PC-3 (cell line): Measurements from ENCODE around the gene PTPN23. TPM values are rescaled to one million over a fixed set of nuclear protein-coding genes. Genes with fewer than 3 reads are reported as not detected.

Experiments
- ATAC-seq: fragments of 200-7000 bp; cut with Tn5 transposase; 2 replicates; pipeline ENCODE4 v1.9.1; 2020; ENCODE audit warnings: mild to moderate bottlenecking, moderate library complexity
- BruUV-seq: library from RNA; stranded (reverse); fragments of 400-500 nt; replicated peaks from 2 replicates; lab custom pipeline; 2021; lab: Mats Ljungman, UMichigan
- CTCF ChIA-PET: fragments of 300-600 bp; sonication (Branson Sonifier 250); formaldehyde crosslinking; loops from one replicate; lab custom pipeline; 2022; ENCODE audit warnings: antibody characterized with exemption; lab: Charles Lee
- POLR2A ChIA-PET: fragments of 300-600 bp; sonication (Branson Sonifier 250); formaldehyde crosslinking; loops from one replicate; lab custom pipeline; 2022; ENCODE audit warnings: antibody characterized with exemption; ENCODE audit not compliant: unreplicated experiment; lab: Charles Lee
- DNase-seq: peaks from one replicate; pipeline ENCODE4 v3.0.0-alpha.2; 2015
- H2AFZ ChIP-seq: fragments of 300-600 bp; sonication (generic); 2 replicates; pipeline ENCODE4 v1.6.0; 2016; ENCODE audit warnings: antibody characterized with exemption, low read length
- H3F3A ChIP-seq: fragments of 300-600 bp; sonication (generic); one replicate; pipeline ENCODE4 v1.6.0; 2017; ENCODE audit warnings: antibody characterized with exemption, low read length, control low read depth, mild to moderate bottlenecking; ENCODE audit not compliant: unreplicated experiment
- H3K27ac ChIP-seq: fragments of 300-600 bp; sonication (generic); 2 replicates; pipeline ENCODE4 v1.5.1; 2016; ENCODE audit warnings: mild to moderate bottlenecking, low read length
- H3K27me3 ChIP-seq: fragments of 300-600 bp; sonication (generic); 2 replicates; pipeline ENCODE4 v1.6.1; 2016; ENCODE audit warnings: low read length, mixed read lengths
- H3K36me3 ChIP-seq: fragments of 300-600 bp; sonication (generic); 2 replicates; pipeline ENCODE4 v1.6.1; 2016; ENCODE audit warnings: low read depth, mixed run types, low read length, mixed read lengths
- H3K4me1 ChIP-seq: fragments of 300-600 bp; sonication (generic); 2 replicates; pipeline ENCODE4 v1.5.1; 2016; ENCODE audit warnings: low read length; ENCODE audit not compliant: insufficient read depth
- H3K4me2 ChIP-seq: fragments of 300-600 bp; sonication (generic); 2 replicates; pipeline ENCODE4 v1.6.0; 2016; ENCODE audit warnings: low read length
- H3K4me3 ChIP-seq: fragments of 300-600 bp; sonication (generic); 2 replicates; pipeline ENCODE4 v1.5.1; 2016; ENCODE audit warnings: mild to moderate bottlenecking, low read length, mixed read lengths
- H3K79me2 ChIP-seq: fragments of 300-600 bp; sonication (generic); 2 replicates; pipeline ENCODE4 v1.6.1; 2017; ENCODE audit warnings: low read length, mixed read lengths
- H3K9ac ChIP-seq: fragments of 300-600 bp; sonication (generic); 2 replicates; pipeline ENCODE4 v1.6.0; 2016; ENCODE audit warnings: mild to moderate bottlenecking, low read length
- H3K9me2 ChIP-seq: fragments of 300-600 bp; sonication (generic); replicated peaks from 2 replicates; pipeline ENCODE4 v1.6.1; 2016; ENCODE audit warnings: mixed run types, low read length, mixed read lengths
- H3K9me3 ChIP-seq: fragments of 300-600 bp; sonication (generic); 2 replicates; pipeline ENCODE4 v1.6.1; 2016; ENCODE audit warnings: low read length, mixed read lengths
- H4K20me1 ChIP-seq: fragments of 300-600 bp; sonication (generic); 2 replicates; pipeline ENCODE4 v1.6.1; 2016; ENCODE audit warnings: low read length, mixed read lengths
- EZH2 ChIP-seq: fragments of 300-600 bp; sonication (generic); IDR thresholded peaks from one replicate; pipeline ENCODE4 v1.6.1; 2017; ENCODE audit warnings: antibody characterized with exemption, mild to moderate bottlenecking, low read length; ENCODE audit not compliant: unreplicated experiment
- EZH2phosphoT487 ChIP-seq: fragments of 300-600 bp; sonication (generic); IDR thresholded peaks from 2 replicates; pipeline ENCODE4 v1.6.1; 2018; ENCODE audit warnings: mild to moderate bottlenecking, antibody characterized with exemption, low read length, borderline replicate concordance
- intact Hi-C: fragments of 100-400 bp; cut with micrococcal nuclease; formaldehyde crosslinking; loops from 2 replicates; pipeline ENCODE4 v1.9.0; 2023
- total RNA-seq: library from RNA; depleted of rRNA; stranded (reverse); fragments of >200 nt; gene quantifications from 2 replicates; pipeline ENCODE4 v1.2.3, GENCODE V29; 2014
- TF ChIP-seq, protein P1 (sequence below): fragments of 300-600 bp; sonication (generic); conservative IDR thresholded peaks from 2 replicates; pipeline ENCODE4 v1.5.1; 2017; ENCODE audit warnings: antibody characterized with exemption, low read depth, mild to moderate bottlenecking, low read length

Gene PTPN23
- total RNA-seq, 1 experiment from 2014 or later: 22.3 TPM

DNA sequence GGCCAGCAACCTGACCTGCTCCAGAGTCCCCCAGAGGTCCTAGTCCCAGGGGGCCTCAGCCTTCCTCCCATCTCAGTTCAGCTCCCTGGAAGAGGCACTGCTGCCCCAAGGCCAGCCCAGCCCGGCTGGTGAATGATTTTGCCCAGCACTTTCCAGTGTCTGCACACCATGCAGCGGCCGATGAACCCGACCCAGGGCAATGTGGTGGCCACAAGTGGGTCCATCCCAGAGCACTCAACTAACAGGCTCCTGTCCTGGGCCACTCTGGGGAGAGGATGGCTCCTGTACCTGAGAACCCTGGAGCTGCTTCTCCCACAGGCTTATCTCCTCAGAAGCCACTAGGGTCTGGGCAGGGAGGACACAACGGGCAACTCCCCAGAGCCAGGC, 39.2 kb downstream of the PTPN23 start:
- BruUV-seq: no TSS peak
- no peak overlapping the region for H3K9ac ChIP-seq
- no peaks in the 10 kb centered on the region for H3K9me3 ChIP-seq
- no peaks in the 10 kb centered on the region for H3K27me3 ChIP-seq
- TF ChIP-seq, protein P1, sequence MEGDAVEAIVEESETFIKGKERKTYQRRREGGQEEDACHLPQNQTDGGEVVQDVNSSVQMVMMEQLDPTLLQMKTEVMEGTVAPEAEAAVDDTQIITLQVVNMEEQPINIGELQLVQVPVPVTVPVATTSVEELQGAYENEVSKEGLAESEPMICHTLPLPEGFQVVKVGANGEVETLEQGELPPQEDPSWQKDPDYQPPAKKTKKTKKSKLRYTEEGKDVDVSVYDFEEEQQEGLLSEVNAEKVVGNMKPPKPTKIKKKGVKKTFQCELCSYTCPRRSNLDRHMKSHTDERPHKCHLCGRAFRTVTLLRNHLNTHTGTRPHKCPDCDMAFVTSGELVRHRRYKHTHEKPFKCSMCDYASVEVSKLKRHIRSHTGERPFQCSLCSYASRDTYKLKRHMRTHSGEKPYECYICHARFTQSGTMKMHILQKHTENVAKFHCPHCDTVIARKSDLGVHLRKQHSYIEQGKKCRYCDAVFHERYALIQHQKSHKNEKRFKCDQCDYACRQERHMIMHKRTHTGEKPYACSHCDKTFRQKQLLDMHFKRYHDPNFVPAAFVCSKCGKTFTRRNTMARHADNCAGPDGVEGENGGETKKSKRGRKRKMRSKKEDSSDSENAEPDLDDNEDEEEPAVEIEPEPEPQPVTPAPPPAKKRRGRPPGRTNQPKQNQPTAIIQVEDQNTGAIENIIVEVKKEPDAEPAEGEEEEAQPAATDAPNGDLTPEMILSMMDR: no peak
- TF ChIP-seq EZH2 (no peak), EZH2phosphoT487 (no peak)
- H3K9me2 ChIP-seq: no peaks in the 10 kb centered on the region
- no peak overlapping the region for H3K4me3 ChIP-seq
- H3K4me1 ChIP-seq: no peaks in the 10 kb centered on the region
- ChIA-PET POLR2A (no interaction called here), CTCF (no interaction called here)
- H2AFZ ChIP-seq: no peak overlapping the region
- H4K20me1 ChIP-seq: no peaks in the 10 kb centered on the region
- no peak overlapping the region for H3K27ac ChIP-seq
- ATAC-seq (no peak), DNase-seq (no peak)
- no peaks in the 10 kb centered on the region; the same call in 1 of the 2 replicates for H3K36me3 ChIP-seq
- no peak overlapping the region for H3K4me2 ChIP-seq
- no peaks in the 10 kb centered on the region for H3K79me2 ChIP-seq
- intact Hi-C loops: no loop called here
- H3F3A ChIP-seq: no peaks in the 10 kb centered on the region

DNA sequence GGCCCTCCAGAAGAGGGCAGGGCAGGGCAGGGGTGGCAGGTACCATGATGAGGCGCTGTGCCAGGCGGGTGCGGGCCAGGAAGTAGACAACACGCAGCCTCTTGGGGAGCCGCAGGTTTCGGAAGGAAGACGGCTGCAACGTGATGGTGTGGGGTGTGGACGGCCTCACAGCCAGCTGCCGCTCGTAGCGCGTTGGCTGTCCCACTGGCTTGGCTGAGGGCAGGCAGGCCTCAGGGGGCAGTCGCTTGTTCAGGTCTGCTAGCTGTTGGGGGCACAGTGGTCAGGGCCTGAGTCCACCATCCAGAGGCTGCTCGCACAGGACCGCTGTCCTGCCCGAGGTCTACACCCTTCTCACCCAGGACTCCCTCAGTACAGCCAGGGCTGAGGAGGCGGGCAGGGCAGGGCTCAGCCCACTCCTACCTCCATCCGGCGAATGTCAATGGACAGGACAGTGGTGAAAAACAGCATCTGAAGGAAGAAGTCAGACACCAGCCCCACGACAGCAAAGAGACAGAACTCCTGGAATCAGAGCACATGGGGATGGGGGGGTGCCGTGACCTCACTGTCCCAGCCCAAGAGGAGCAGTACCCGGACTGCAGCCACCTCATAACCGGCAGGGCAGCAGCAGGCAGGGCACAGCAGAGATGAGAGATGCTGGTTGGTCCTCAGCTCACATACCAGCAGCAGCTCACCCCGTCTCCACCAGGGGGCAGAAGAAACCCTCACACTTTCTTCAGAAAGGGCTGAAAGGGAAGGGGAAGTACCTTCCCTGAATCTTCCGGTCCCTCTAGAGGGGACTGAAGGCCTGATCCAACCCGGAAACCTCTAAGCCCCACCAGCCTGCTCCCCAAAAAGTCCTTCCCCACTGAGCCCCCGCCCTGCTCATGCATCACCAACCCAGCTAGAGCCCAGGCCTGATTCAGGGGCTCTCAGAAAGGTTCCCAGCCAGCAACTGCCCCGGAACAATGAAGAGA, 40.0 kb downstream of the PTPN23 start:
- CTCF ChIA-PET: interaction anchor here (0.6 to 1.2 kb wide), 6 partner anchors 12 to 425 kb away, joined by 3 to 4 read pairs (median 3); partner anchors contain the start of gene SCAP
- Histone ChIP-seq H3K36me3 (no peaks in the 10 kb centered on the region; the same call in 1 of the 2 replicates), H3K9ac (peak overlapping the region; percentile 24; the same call in 1 of the 2 replicates)

More for the DNA sequence above, 40.0 kb downstream of the PTPN23 start:
- no peaks in the 10 kb centered on the region for H3K79me2 ChIP-seq
- no peak overlapping the region for H3K4me3 ChIP-seq
- POLR2A ChIA-PET: interaction anchor here (0.6 to 0.7 kb wide), 2 partner anchors 320 to 339 kb away, joined by 3 read pairs; no protein-coding TSS in a partner anchor
- H3K27ac ChIP-seq: no peak overlapping the region
- H2AFZ ChIP-seq: peak overlapping the region; percentile 31; the same call in 1 of the 2 replicates
- TF ChIP-seq, protein P1: peak; percentile 93
- TF ChIP-seq EZH2phosphoT487: no peak
- no peaks in the 10 kb centered on the region for H3K9me3 ChIP-seq
- no TSS peak for BruUV-seq
- H4K20me1 ChIP-seq: no peaks in the 10 kb centered on the region
- intact Hi-C loops: loop anchor here (1.0 kb wide), 3 partner anchors 56 to 369 kb away; partner anchors contain the start of gene ELP6
- no peaks in the 10 kb centered on the region for H3F3A ChIP-seq
- no peaks in the 10 kb centered on the region for H3K27me3 ChIP-seq
- no peak overlapping the region for H3K4me2 ChIP-seq
- DNase-seq (peak; percentile 96), ATAC-seq (peak; percentile 84)
- no peaks in the 10 kb centered on the region for H3K9me2 ChIP-seq
- no peaks in the 10 kb centered on the region for H3K4me1 ChIP-seq
